Tibial artery (tissue), 4 donors: ENCODE data around the gene OTOG.

Source experiments
- DNase-seq, 2 donors: peaks; one replicate each; pipeline ENCODE4 v3.0.0-alpha.2; 2019
- H3K27ac ChIP-seq, 2 donors: fragments of 200-600 bp; sonication (generic) in 1 of 2; 1 replicate in 1 of 2; 2 replicates in 1 of 2; pipeline ENCODE4 v1.5.1; 2018 to 2019; ENCODE audit warnings: mild to moderate bottlenecking in 1 of 2
- H3K27me3 ChIP-seq, 2 donors: fragments of 200-600 bp; sonication (generic) in 1 of 2; one replicate each; pipeline versions ENCODE4 v1.5.1 to v1.6.0; 2016 to 2019
- H3K36me3 ChIP-seq, 3 donors: fragments of 200-600 bp; sonication (generic) in 2 of 3; one replicate each; pipeline ENCODE4 v1.5.1; 2016 to 2019; ENCODE audit warnings: mild to moderate bottlenecking in 2 of 3
- H3K4me1 ChIP-seq, 4 donors: fragments of 200-600 bp; sonication (generic) in 2 of 4; 1 replicate in 3 of 4; 2 replicates in 1 of 4; pipeline ENCODE4 v1.5.1; 2016 to 2019
- H3K4me3 ChIP-seq, 2 donors: fragments of 200-600 bp; sonication (generic) in 1 of 2; 1 replicate in 1 of 2; 2 replicates in 1 of 2; pipeline ENCODE4 v1.5.1; 2018 to 2019; ENCODE audit warnings: mild to moderate bottlenecking in 2 of 2
- H3K9me3 ChIP-seq, 3 donors: fragments of 200-600 bp; sonication (generic) in 1 of 3; one replicate each; pipeline ENCODE4 v1.5.1; 2016 to 2019
- CTCF ChIP-seq, 2 experiments: fragments of 200-600 bp in 1 of 2; fragments of 450-650 bp in 1 of 2; IDR thresholded peaks; one replicate each; pipeline ENCODE4 v1.5.1; 2017 to 2019; ENCODE audit warnings: antibody characterized with exemption in 2 of 2, mild to moderate bottlenecking in 1 of 2, moderate library complexity in 1 of 2
- intact Hi-C: fragments of 100-400 bp; cut with DNase I; formaldehyde crosslinking; loops from one replicate; pipeline ENCODE4 v1.15.0; 2023; ENCODE audit warnings: low total_unique reads

OTOG gene

DNA sequence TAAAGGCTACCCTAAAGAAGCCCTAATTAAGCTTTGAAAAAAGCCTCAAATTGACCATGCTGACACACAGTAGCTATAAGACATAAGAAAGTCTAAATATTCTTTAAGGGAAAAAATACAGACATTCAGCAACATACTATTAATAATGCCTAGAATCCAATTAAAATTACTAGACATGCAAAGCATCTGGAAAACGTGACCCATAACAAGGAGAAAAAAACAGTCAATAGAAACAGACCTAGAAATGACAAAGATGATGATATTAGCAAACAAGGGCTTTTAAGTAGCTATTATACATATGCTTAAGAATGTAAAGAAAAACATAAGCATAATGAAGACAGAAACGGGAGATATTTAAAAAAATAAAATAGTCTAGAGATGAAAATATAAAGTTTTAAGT, 108.6 kb downstream of the OTOG start:
- Histone ChIP-seq H3K4me3 (no peak overlapping the region), H3K36me3 (no peaks in the 10 kb centered on the region), H3K27ac (no peak overlapping the region), H3K27me3 (peaks cover 0 to 7% of the 10 kb centered on the region in 2 donors), H3K4me1 (no peaks in the 10 kb centered on the region), H3K9me3 (peaks cover 2 to 16% (median 9%) of the 10 kb centered on the region in 3 donors)
- no peak for DNase-seq
- intact Hi-C loops: no loop called here
- TF ChIP-seq CTCF (IDR thresholded peaks at IDR 0.05): no peak

DNA sequence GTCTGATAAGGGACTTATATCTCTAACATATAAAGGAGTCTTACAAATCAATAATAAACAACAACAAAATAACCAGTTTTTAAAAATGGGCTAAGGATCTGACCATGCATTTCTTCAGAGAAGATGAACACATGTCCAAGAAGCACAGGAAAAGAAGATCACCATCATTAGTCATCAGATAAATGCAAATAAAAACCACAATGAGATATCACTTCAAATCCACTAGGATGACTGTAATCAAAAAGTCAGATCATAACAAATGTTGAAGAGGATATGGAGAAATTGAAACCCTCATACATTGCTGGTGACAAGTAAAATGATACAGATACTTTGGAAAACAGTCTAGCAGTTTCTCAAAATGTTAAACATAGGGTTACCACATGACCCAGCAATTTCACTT, 111.2 kb downstream of the OTOG start:
- no peaks in the 10 kb centered on the region for H3K4me1 ChIP-seq
- no peaks in the 10 kb centered on the region for H3K36me3 ChIP-seq
- no peak overlapping the region for H3K4me3 ChIP-seq
- no peak for DNase-seq
- intact Hi-C loops: no loop called here
- TF ChIP-seq CTCF (IDR thresholded peaks at IDR 0.05): no peak
- H3K27ac ChIP-seq: no peak overlapping the region
- H3K27me3 ChIP-seq: no peaks in the 10 kb centered on the region
- peaks cover 2 to 16% (median 9%) of the 10 kb centered on the region in 3 donors for H3K9me3 ChIP-seq

GRCh38 chr11:17668166-17668565, 121.1 kb downstream of the OTOG start:
- intact Hi-C loops: no loop called here

DNA sequence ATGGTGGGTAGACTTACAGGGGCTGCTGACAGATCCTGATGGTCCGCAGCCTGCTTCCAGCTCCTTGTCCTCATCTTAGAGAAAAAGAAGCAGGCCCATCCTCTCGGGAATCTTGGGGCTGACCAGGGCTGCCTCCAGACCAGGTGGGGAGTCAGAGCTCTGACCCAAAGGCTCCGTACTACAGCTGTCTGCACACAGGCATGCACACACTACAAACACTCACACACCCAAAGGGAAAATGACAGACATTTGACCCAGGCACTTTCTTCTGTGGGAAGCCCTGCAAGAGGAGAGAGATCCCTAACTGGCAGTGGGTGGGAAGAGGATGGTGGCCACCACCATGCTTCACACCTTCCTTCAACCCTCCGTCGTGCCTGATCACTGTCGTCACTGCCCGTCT, 125.4 kb downstream of the OTOG start:
- Histone ChIP-seq H3K27ac (no peak overlapping the region), H3K36me3 (no peaks in the 10 kb centered on the region), H3K4me1 (no peaks in the 10 kb centered on the region), H3K27me3 (no peaks in the 10 kb centered on the region), H3K4me3 (no peak overlapping the region), H3K9me3 (peaks cover 4 to 14% (median 7%) of the 10 kb centered on the region in 3 donors)
- no peak for DNase-seq
- intact Hi-C loops: no loop called here
- TF ChIP-seq CTCF (IDR thresholded peaks at IDR 0.05): no peak

More at GRCh38 chr11:17668166-17668565, 121.1 kb downstream of the OTOG start:
- Histone ChIP-seq H3K27me3 (no peaks in the 10 kb centered on the region), H3K27ac (no peak overlapping the region), H3K36me3 (no peaks in the 10 kb centered on the region), H3K4me1 (no peaks in the 10 kb centered on the region), H3K9me3 (no peaks in the 10 kb centered on the region), H3K4me3 (no peak overlapping the region)
- DNase-seq: no peak
- no peak for TF ChIP-seq CTCF (IDR thresholded peaks at IDR 0.05)

- intact Hi-C loops: no loop called here
- no peak for DNase-seq
- H3K9me3 ChIP-seq: peaks cover 9 to 23% (median 9%) of the 10 kb centered on the region in 3 donors
- no peak overlapping the region for H3K27ac ChIP-seq
- no peak overlapping the region for H3K4me3 ChIP-seq
- H3K4me1 ChIP-seq: no peaks in the 10 kb centered on the region
- no peaks in the 10 kb centered on the region for H3K27me3 ChIP-seq
- no peak for TF ChIP-seq CTCF (IDR thresholded peaks at IDR 0.05)
- H3K36me3 ChIP-seq: no peaks in the 10 kb centered on the region
Observed at GRCh38 chr11:17673951-17674350, 126.9 kb downstream of the OTOG start.

DNA sequence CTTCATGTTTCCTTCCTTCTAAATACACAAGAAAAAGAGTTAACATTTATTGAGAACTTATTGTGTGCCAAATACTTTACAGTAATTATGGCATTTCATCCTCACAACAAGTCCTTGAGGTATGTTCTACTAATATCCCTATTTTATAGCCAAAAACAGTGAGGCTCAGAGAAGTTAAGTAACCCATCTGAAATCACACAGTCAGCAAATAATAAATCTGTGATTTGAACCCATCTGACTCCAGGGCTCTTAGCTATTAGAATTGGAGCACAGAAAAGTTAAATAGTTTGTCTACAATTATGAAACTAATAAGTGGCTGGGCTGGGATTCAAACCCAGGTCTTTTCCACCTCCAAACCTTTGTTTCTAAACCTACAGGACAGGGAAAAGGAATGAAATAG, 135.8 kb downstream of the OTOG start:
- Histone ChIP-seq H3K9me3 (peaks cover 0 to 5% (median 3%) of the 10 kb centered on the region in 3 donors), H3K27ac (no peak overlapping the region), H3K4me1 (no peaks in the 10 kb centered on the region), H3K36me3 (no peaks in the 10 kb centered on the region), H3K4me3 (no peak overlapping the region), H3K27me3 (peaks cover 0 to 7% of the 10 kb centered on the region in 2 donors)
- intact Hi-C loops: no loop called here
- no peak for TF ChIP-seq CTCF (IDR thresholded peaks at IDR 0.05)
- DNase-seq: no peak
